H1 (cell line): ENCODE measurements around the gene UBN2. TPM values are rescaled to one million over a fixed set of nuclear protein-coding genes. Genes with fewer than 3 reads are reported as not detected.

ENCODE experiments used
- CTCF ChIA-PET: fragments of 300-600 bp; sonication (Branson Sonifier 250); formaldehyde crosslinking; loops from one replicate; lab custom pipeline; 2021; ENCODE audit not compliant: partially characterized antibody; lab: Charles Lee
- POLR2A ChIA-PET: fragments of 300-600 bp; sonication (Branson Sonifier 250); formaldehyde crosslinking; loops from one replicate; lab custom pipeline; 2021; ENCODE audit warnings: inconsistent platforms; ENCODE audit not compliant: partially characterized antibody; lab: Charles Lee
- DNase-seq, 2 experiments: peaks; one replicate each; pipeline versions ENCODE4 v3.0.0 to v3.0.0-alpha.2; 2010 to 2022; ENCODE audit warnings: low spot score in 2 of 2, low read depth in 1 of 2, mixed read lengths in 1 of 2
- FAIRE-seq: peaks from 2 replicates; lab custom pipeline; 2011; peaks lifted over from hg19 to GRCh38; lab: Jason Lieb, UNC
- H2AFZ ChIP-seq: 2 replicates; pipeline ENCODE4 v1.8.1; 2012; ENCODE audit warnings: low read length, inconsistent platforms
- H2AK5ac ChIP-seq: 2 replicates; pipeline ENCODE4 v1.6.1; 2013; ENCODE audit warnings: low read depth, low read length
- H2BK120ac ChIP-seq: replicated peaks from 2 replicates; pipeline ENCODE3; 2013; ENCODE audit warnings: low read depth, low read length, inconsistent platforms
- H2BK12ac ChIP-seq: 2 replicates; pipeline ENCODE4 v1.6.1; 2013; ENCODE audit warnings: low read depth, low read length
- H2BK15ac ChIP-seq: 2 replicates; pipeline ENCODE4 v1.6.1; 2013; ENCODE audit warnings: low read length
- H2BK20ac ChIP-seq: 2 replicates; pipeline ENCODE4 v1.6.1; 2013; ENCODE audit warnings: low read length
- H2BK5ac ChIP-seq: 2 replicates; pipeline ENCODE4 v1.6.1; 2013; ENCODE audit warnings: low read depth, low read length
- H3K14ac ChIP-seq: 2 replicates; pipeline ENCODE4 v1.6.1; 2013; ENCODE audit warnings: inconsistent platforms; ENCODE audit not compliant: insufficient read length
- H3K18ac ChIP-seq: 2 replicates; pipeline ENCODE4 v1.6.1; 2013; ENCODE audit warnings: low read length; ENCODE audit errors: extremely low read depth
- H3K23ac ChIP-seq: 2 replicates; pipeline ENCODE4 v1.6.1; 2013; ENCODE audit warnings: inconsistent platforms; ENCODE audit not compliant: insufficient read length
- H3K23me2 ChIP-seq: 2 replicates; pipeline ENCODE4 v1.6.1; 2013; ENCODE audit warnings: low read depth, low read length
- H3K27ac ChIP-seq: 2 replicates; pipeline ENCODE4 v1.6.1; 2011; ENCODE audit warnings: low read depth, low read length, inconsistent platforms
- H3K27me3 ChIP-seq, 4 experiments: replicated peaks in 1 of 4; 1 replicate in 1 of 4; 2 replicates in 3 of 4; pipeline versions ENCODE4 v1.6.1 to v1.8.1; 2011 to 2013; ENCODE audit warnings: low read length in 3 of 4, mild to moderate bottlenecking in 3 of 4, inconsistent platforms in 2 of 4, mixed read lengths in 2 of 4, moderate library complexity in 1 of 4; ENCODE audit not compliant: control insufficient read depth in 3 of 4, insufficient read depth in 3 of 4; ENCODE audit errors: extremely low read depth in 1 of 4
- H3K36me3 ChIP-seq, 4 experiments: 2 replicates each; pipeline versions ENCODE4 v1.6.1 to v1.8.1; 2011 to 2013; ENCODE audit warnings: mild to moderate bottlenecking in 4 of 4, low read length in 3 of 4, moderate library complexity in 2 of 4, control low read depth in 1 of 4, inconsistent platforms in 1 of 4; ENCODE audit not compliant: insufficient read depth in 4 of 4, control insufficient read depth in 2 of 4
- H3K4ac ChIP-seq: replicated peaks from 2 replicates; pipeline ENCODE3; 2013; ENCODE audit warnings: low read length, low read depth, mixed read lengths, inconsistent platforms; ENCODE audit not compliant: insufficient read length
- H3K4me1 ChIP-seq, 4 experiments: replicated peaks in 1 of 4; 1 replicate in 1 of 4; 2 replicates in 3 of 4; pipeline versions ENCODE4 v1.6.1 to v1.8.1; 2011 to 2013; ENCODE audit warnings: low read length in 3 of 4, inconsistent platforms in 2 of 4, mixed read lengths in 1 of 4; ENCODE audit not compliant: insufficient read depth in 4 of 4, control insufficient read depth in 3 of 4
- H3K4me2 ChIP-seq, 2 experiments: 2 replicates each; pipeline versions ENCODE4 v1.6.1 to v1.8.1; 2011 to 2013; ENCODE audit warnings: low read depth in 2 of 2, low read length in 2 of 2, control low read depth in 1 of 2, inconsistent platforms in 1 of 2, mild to moderate bottlenecking in 1 of 2; ENCODE audit not compliant: insufficient read depth in 1 of 2
- H3K4me3 ChIP-seq, 4 experiments: fragments of 200-600, 300-600 bp in 1 of 4; sonication (generic), shearing (Covaris generic), sonication (Bioruptor Twin) in 1 of 4; 2 replicates each; pipeline versions ENCODE4 v1.5.1 to v1.8.1; 2011 to 2016; ENCODE audit warnings: low read length in 4 of 4, low read depth in 3 of 4, control low read depth in 2 of 4, inconsistent platforms in 2 of 4, mild to moderate bottlenecking in 2 of 4, mixed read lengths in 1 of 4, moderate library complexity in 1 of 4; ENCODE audit not compliant: insufficient read depth in 2 of 4; ENCODE audit errors: extremely low read depth in 1 of 4
- H3K56ac ChIP-seq: replicated peaks from 2 replicates; pipeline ENCODE3; 2013; ENCODE audit warnings: low read depth, mild to moderate bottlenecking, mixed read lengths, low read length, inconsistent platforms; ENCODE audit not compliant: insufficient read length
- H3K79me1 ChIP-seq: 2 replicates; pipeline ENCODE4 v1.6.1; 2013; ENCODE audit warnings: low read depth, low read length, control low read depth
- H3K79me2 ChIP-seq, 2 experiments: 2 replicates each; pipeline versions ENCODE4 v1.6.1 to v1.8.1; 2012 to 2013; ENCODE audit warnings: low read length in 2 of 2, mild to moderate bottlenecking in 2 of 2, inconsistent platforms in 1 of 2; ENCODE audit not compliant: insufficient read depth in 2 of 2, control insufficient read depth in 1 of 2
- H3K9ac ChIP-seq, 4 experiments: replicated peaks in 1 of 4; 1 replicate in 1 of 4; 2 replicates in 3 of 4; pipeline versions ENCODE4 v1.6.1 to v1.8.1; 2011 to 2013; ENCODE audit warnings: low read depth in 3 of 4, low read length in 3 of 4, control low read depth in 2 of 4, mild to moderate bottlenecking in 2 of 4, moderate library complexity in 2 of 4, inconsistent platforms in 1 of 4; ENCODE audit errors: extremely low read depth in 1 of 4
- H3K9me3 ChIP-seq, 2 experiments: 2 replicates each; pipeline versions ENCODE4 v1.6.1 to v1.8.1; 2012 to 2013; ENCODE audit warnings: mild to moderate bottlenecking in 2 of 2, moderate library complexity in 2 of 2, control low read depth in 1 of 2, inconsistent platforms in 1 of 2, low read depth in 1 of 2, low read length in 1 of 2, mixed read lengths in 1 of 2; ENCODE audit not compliant: insufficient read depth in 2 of 2
- H4K20me1 ChIP-seq, 2 experiments: replicated peaks in 1 of 2; 2 replicates each; pipeline versions ENCODE3 to v1.8.1; 2011 to 2013; ENCODE audit warnings: inconsistent platforms in 2 of 2, low read length in 2 of 2, mild to moderate bottlenecking in 1 of 2; ENCODE audit not compliant: insufficient read depth in 2 of 2, control insufficient read depth in 1 of 2
- H4K5ac ChIP-seq: 2 replicates; pipeline ENCODE4 v1.6.1; 2013; ENCODE audit warnings: low read length, low read depth, mixed read lengths, inconsistent platforms; ENCODE audit not compliant: insufficient read length
- H4K8ac ChIP-seq: 2 replicates; pipeline ENCODE4 v1.8.0; 2013; ENCODE audit warnings: mild to moderate bottlenecking, moderate library complexity, low read length, inconsistent platforms; ENCODE audit not compliant: insufficient read depth; ENCODE audit errors: extremely low read depth
- H4K91ac ChIP-seq: replicated peaks from 2 replicates; pipeline ENCODE3; 2013; ENCODE audit warnings: low read length, mixed read lengths, inconsistent platforms; ENCODE audit not compliant: insufficient read length
- SIX5 ChIP-seq: IDR thresholded peaks from 2 replicates; pipeline ENCODE4 v1.6.1; 2011; ENCODE audit warnings: mild to moderate bottlenecking, low read depth, low read length
- TCF12 ChIP-seq: IDR thresholded peaks from 2 replicates; pipeline ENCODE4 v1.6.1; 2011; ENCODE audit warnings: low read depth, mild to moderate bottlenecking, low read length
- WGBS, 2 experiments: shearing (Covaris generic) in 1 of 2; methylation state at CpG; one replicate each; pipeline versions ENCODE4 v1.1.6 to v1.1.7; 2013 to 2015; ENCODE audit warnings: low lambda C conversion rate in 2 of 2, mixed read lengths in 2 of 2, inconsistent platforms in 1 of 2, low coverage in 1 of 2, missing lambda C conversion rate in 1 of 2; ENCODE audit not compliant: insufficient replicate concordance in 2 of 2, insufficient coverage in 1 of 2, insufficient read length in 1 of 2; ENCODE audit errors: extremely low coverage in 1 of 2, missing lambda C conversion rate in 1 of 2; 5-methylcytosine and 5-hydroxymethylcytosine counted together
- polyA plus RNA-seq, 7 experiments: library from polyadenylated mRNA; depleted of rRNA in 3 of 7; stranded (reverse) in 5 of 7; unstranded in 2 of 7; fragments of >200 nt in 5 of 7; fragments of 200-250 nt in 2 of 7; gene quantifications; 1 replicate in 5 of 7; 2 replicates in 1 of 7; 4 replicates in 1 of 7; pipeline versions ENCODE4 v1.2.1 to v1.2.3, GENCODE V29; 2011 to 2013; ENCODE audit warnings: missing spikeins in 2 of 7, mixed read lengths in 2 of 7
- total RNA-seq: library from RNA; stranded (reverse); fragmentation: NEBNext Ultra II Directional; extraction: Animal tissue kit (Norgen Biotek cat#: 25700); gene quantifications from 2 replicates; pipeline ENCODE4 v1.2.1, GENCODE V29; 2021

The UBN2 gene
- total and polyA plus RNA-seq, 2 of the 8 experiments (the other 6 are each of a cell fraction or from before 2014, with no cell fraction given), result 4.1 to 39.6 TPM

DNA sequence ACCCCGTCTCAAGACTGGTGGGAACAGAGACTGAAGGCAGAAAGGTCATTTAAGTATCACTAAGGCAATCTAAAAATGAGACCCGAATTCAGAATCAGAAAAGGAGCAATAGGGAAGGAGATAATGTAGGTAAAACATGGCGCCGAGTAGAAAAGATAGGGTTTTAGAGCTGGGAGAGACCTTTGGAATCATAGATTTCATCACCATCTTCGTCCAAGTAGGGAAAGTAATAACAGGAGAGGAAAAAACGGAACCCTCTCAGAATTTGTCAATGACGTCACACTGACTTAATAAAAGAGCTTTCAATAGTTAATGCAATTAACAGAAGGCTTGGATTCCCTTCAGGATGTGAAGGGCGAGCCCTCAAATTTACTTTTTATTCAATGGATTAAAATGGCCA is 1.0 kb upstream of the UBN2 start:
- H2BK20ac ChIP-seq, result no peak overlapping the region
- H3K4ac ChIP-seq, result peak overlapping the region; percentile 15
- no peak overlapping the region for H2BK5ac ChIP-seq
- no peak overlapping the region for H3K56ac ChIP-seq
- DNase-seq, result no peak
- ChIA-PET CTCF (no interaction called here), POLR2A (interaction anchor here (1.7 to 2.2 kb wide), 3 partner anchors 96 to 118 kb away, joined by 6 to 8 read pairs (median 6); a partner anchor contains a TSS)
- 61% methylated on average over 8 of the region's 8 CpGs; no CpG with 5 or more reads in 1 of the 2 experiments for WGBS, 2 experiments
- no peak overlapping the region for H2BK12ac ChIP-seq
- peak overlapping the region; percentile 86 to 95 (median 88) for H3K4me3 ChIP-seq
- H3K36me3 ChIP-seq, result no peaks in the 10 kb centered on the region
- peaks cover 0 to 14% of the 10 kb centered on the region in 2 experiments; a peak in 2 of 4 replicates for H3K9me3 ChIP-seq
- no peak overlapping the region for H2AK5ac ChIP-seq
- H4K91ac ChIP-seq, result no peak overlapping the region
- H4K5ac ChIP-seq, result no peak overlapping the region
- TF ChIP-seq SIX5, result no peak
- no peak for TF ChIP-seq TCF12
- H3K23ac ChIP-seq, result no peak overlapping the region
- H4K8ac ChIP-seq, result no peak overlapping the region
- H4K20me1 ChIP-seq, result peaks cover 0 to 1% of the 10 kb centered on the region in 2 experiments
- FAIRE-seq, result no peak
- no peaks in the 10 kb centered on the region for H3K27me3 ChIP-seq
- H3K79me1 ChIP-seq, result no peaks in the 10 kb centered on the region
- H3K23me2 ChIP-seq, result peaks cover 5% of the 10 kb centered on the region; the same call in 1 of the 2 replicates
- no peak overlapping the region for H3K18ac ChIP-seq
- peak overlapping the region; percentile 53 to 77 for H3K4me2 ChIP-seq
- no peak overlapping the region for H3K14ac ChIP-seq
- H3K27ac ChIP-seq, result no peak overlapping the region
- no peak overlapping the region for H2BK15ac ChIP-seq
- peaks cover 0 to 31% of the 10 kb centered on the region in 2 experiments; a peak in 2 of 4 replicates for H3K79me2 ChIP-seq
- H3K9ac ChIP-seq, result no peak overlapping the region
- peak overlapping the region; percentile 83; the same call in 1 of the 2 replicates for H2AFZ ChIP-seq
- no peak overlapping the region for H2BK120ac ChIP-seq
- H3K4me1 ChIP-seq, result peaks cover 0 to 3% (median 0%) of the 10 kb centered on the region in 4 experiments; a peak in 1 of 7 replicates
